RWPE2 (cell line): ENCODE results near the gene OARD1.

Experiments used
- ATAC-seq: fragments of 200-7000 bp; cut with Tn5 transposase; 3 replicates; pipeline ENCODE4 v1.9.1; 2021; ENCODE audit warnings: low read depth
- DNase-seq: peaks from one replicate; pipeline ENCODE4 v3.0.0-alpha.2; 2020; ENCODE audit warnings: low spot score
- H3K27ac ChIP-seq: fragments of 450-650 bp; 2 replicates; pipeline ENCODE4 v1.5.1; 2017; ENCODE audit warnings: mild to moderate bottlenecking; ENCODE audit not compliant: poor library complexity, severe bottlenecking
- H3K27me3 ChIP-seq: fragments of 250-450 bp; sonication (Bioruptor Pico); 2 replicates; pipeline ENCODE4 v1.5.1; 2021; ENCODE audit warnings: mild to moderate bottlenecking, moderate library complexity; ENCODE audit not compliant: insufficient read depth, poor library complexity, severe bottlenecking
- H3K36me3 ChIP-seq: fragments of 250-450 bp; sonication (Bioruptor Pico); 2 replicates; pipeline ENCODE4 v1.5.1; 2020; ENCODE audit warnings: low read depth, mild to moderate bottlenecking, moderate library complexity
- H3K4me1 ChIP-seq: fragments of 250-450 bp; sonication (Bioruptor Pico); 2 replicates; pipeline ENCODE4 v1.5.1; 2021; ENCODE audit warnings: mild to moderate bottlenecking, moderate library complexity; ENCODE audit not compliant: insufficient read depth, poor library complexity, severe bottlenecking
- H3K4me3 ChIP-seq: fragments of 250-450 bp; sonication (Bioruptor Pico); 2 replicates; pipeline ENCODE4 v1.5.1; 2021; ENCODE audit warnings: mild to moderate bottlenecking, moderate library complexity; ENCODE audit not compliant: severe bottlenecking
- H3K9me3 ChIP-seq: fragments of 250-450 bp; sonication (Bioruptor Pico); 2 replicates; pipeline ENCODE4 v1.5.1; 2021; ENCODE audit warnings: mild to moderate bottlenecking, moderate library complexity; ENCODE audit not compliant: severe bottlenecking
- TF ChIP-seq, protein P1 (sequence below): fragments of 450-650 bp; IDR thresholded peaks from one replicate; pipeline ENCODE4 v1.5.1; 2017; ENCODE audit warnings: mild to moderate bottlenecking, moderate library complexity; ENCODE audit not compliant: poor library complexity, severe bottlenecking

OARD1 gene

DNA sequence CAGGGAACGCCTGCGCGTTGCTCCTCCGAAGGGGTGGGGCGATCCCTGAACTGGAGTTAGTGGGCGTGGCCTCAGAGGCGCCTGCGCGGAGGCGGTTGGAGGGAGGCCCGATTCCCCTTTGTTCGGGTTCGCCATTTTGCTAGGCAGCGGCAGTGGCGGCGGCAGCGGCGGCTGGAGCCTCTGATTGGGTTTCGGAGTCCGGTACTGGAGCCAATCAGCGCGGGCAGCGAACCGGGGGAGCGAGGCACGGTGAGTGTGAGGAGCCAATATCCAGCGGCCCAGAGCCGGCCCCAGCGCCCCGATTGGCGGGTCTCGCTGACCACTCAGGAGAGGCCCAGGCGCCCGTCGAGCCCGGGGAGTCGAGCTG lies 663 bp upstream of the OARD1 start, which contains the start of gene NFYA:
Gene NFYA, plus strand, starts transcription at position 139 of the 367 bp plus-strand sequence. CDS start 6,116 bp downstream, outside the sequence.
- ATAC-seq (peak; percentile 86), DNase-seq (no peak)
- no peaks in the 10 kb centered on the region for H3K9me3 ChIP-seq
- no peaks in the 10 kb centered on the region for H3K4me1 ChIP-seq
- peak within 1 kb of the TSS; percentile 94 for H3K27ac ChIP-seq
- H3K4me3 ChIP-seq = peak within 1 kb of the TSS; percentile 81
- TF ChIP-seq, protein P1, sequence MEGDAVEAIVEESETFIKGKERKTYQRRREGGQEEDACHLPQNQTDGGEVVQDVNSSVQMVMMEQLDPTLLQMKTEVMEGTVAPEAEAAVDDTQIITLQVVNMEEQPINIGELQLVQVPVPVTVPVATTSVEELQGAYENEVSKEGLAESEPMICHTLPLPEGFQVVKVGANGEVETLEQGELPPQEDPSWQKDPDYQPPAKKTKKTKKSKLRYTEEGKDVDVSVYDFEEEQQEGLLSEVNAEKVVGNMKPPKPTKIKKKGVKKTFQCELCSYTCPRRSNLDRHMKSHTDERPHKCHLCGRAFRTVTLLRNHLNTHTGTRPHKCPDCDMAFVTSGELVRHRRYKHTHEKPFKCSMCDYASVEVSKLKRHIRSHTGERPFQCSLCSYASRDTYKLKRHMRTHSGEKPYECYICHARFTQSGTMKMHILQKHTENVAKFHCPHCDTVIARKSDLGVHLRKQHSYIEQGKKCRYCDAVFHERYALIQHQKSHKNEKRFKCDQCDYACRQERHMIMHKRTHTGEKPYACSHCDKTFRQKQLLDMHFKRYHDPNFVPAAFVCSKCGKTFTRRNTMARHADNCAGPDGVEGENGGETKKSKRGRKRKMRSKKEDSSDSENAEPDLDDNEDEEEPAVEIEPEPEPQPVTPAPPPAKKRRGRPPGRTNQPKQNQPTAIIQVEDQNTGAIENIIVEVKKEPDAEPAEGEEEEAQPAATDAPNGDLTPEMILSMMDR = no peak
- H3K36me3 ChIP-seq = peaks cover 12% of the 10 kb centered on the region
- H3K27me3 ChIP-seq = no peaks in the 10 kb centered on the region

DNA sequence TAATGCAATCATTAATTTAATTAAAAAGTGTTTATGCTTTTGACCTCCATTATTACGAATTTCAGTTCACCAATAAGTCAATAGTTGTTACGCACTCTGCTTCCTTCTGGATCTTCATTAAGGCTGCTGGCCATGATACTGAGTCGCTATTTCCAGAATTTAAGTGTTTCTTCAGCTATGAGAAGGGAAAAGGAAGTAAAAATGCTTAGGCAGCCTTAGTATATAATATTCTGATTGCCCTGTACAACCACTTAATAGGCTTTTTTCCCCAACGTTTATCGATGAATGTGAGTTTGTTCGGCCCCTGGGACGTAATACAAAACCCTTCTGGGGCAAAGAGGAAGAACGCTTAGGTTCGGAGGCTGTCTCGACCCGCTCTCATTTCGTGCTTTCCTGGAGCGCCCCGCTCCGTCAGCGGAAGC lies 644 bp downstream of the OARD1 start:
- DNase-seq = no peak
- peak overlapping the region; percentile 81 for H3K4me3 ChIP-seq
- no peaks in the 10 kb centered on the region for H3K9me3 ChIP-seq
- H3K27ac ChIP-seq = peak overlapping the region; percentile 94
- ATAC-seq = no peak
- TF ChIP-seq, protein P1 = no peak
- H3K27me3 ChIP-seq = no peaks in the 10 kb centered on the region
- H3K4me1 ChIP-seq = no peaks in the 10 kb centered on the region
- peaks cover 25% of the 10 kb centered on the region for H3K36me3 ChIP-seq

DNA sequence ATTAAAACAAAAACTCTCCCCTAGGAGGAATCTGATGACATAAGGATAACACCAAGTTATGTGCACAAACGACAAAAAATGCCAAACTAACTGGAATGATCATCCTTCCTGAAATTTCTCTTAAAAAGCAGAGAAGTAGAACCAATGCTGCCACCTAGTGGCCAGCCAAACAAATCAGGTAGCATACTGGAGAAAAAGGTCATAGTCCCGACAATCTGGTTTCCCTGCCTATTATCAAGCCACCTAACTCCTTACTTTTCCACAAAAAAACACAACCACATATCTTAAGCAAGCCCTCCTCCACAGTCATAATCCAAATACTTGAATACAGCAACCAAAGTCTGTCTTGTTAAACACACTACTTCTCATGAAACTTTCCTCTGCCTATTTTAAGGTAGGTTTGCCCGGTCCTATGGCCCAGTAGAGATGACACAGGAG lies 5.3 kb downstream of the OARD1 start:
- no peak overlapping the region for H3K27ac ChIP-seq
- ATAC-seq (no peak), DNase-seq (no peak)
- H3K27me3 ChIP-seq = no peaks in the 10 kb centered on the region
- H3K9me3 ChIP-seq = no peaks in the 10 kb centered on the region
- H3K36me3 ChIP-seq = peaks cover 51% of the 10 kb centered on the region
- TF ChIP-seq, protein P1 = peak; percentile 89
- H3K4me3 ChIP-seq = no peak overlapping the region
- H3K4me1 ChIP-seq = no peaks in the 10 kb centered on the region

DNA sequence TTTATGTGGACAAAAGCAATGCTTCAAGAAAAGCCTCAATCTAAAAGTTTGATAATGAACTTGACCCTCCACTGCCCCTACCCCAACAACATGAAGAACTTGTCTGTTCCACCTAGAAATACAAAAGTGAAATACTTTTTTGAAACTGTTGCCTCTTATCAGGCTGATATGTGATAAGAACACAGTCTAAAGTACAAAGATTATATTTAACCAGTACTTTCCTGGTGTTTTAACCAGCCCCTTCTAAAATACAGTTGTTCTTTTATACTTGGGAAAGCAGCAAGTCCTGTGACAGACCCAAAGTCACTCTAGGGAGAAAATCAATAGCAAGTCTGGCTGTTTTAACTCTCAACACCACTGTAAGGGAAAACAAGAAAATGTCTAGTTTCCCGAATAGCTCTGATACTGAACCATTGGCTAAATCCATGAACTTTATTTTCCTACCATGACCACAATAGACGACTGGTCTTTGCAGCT lies 6.6 kb downstream of the OARD1 start:
- Histone ChIP-seq H3K4me3 (no peak overlapping the region), H3K4me1 (no peaks in the 10 kb centered on the region), H3K36me3 (peaks cover 50% of the 10 kb centered on the region), H3K9me3 (no peaks in the 10 kb centered on the region), H3K27ac (no peak overlapping the region), H3K27me3 (no peaks in the 10 kb centered on the region)
- ATAC-seq = no peak
- TF ChIP-seq, protein P1 = no peak
- DNase-seq = no peak

DNA sequence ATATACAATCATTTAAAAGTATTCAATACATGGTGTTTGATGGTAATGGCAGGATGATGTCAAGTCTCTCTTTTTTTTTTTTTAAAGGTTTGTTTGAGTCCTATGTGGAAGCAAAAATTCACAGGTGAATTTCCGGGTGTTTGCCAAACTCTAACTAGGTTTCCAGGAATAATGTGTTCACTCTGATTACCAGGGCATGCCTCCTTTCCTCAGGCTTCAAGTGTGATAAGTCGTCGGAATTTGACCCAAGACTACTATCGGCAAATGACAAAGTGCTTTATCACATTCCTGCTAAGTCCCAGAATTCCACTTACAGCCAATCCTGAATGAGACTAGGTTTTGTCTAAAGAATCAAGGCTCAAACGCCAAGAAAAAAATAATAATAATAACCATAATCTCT lies 7.3 kb downstream of the OARD1 start:
- H3K4me3 ChIP-seq = no peak overlapping the region
- H3K27me3 ChIP-seq = no peaks in the 10 kb centered on the region
- ATAC-seq = no peak
- no peaks in the 10 kb centered on the region for H3K4me1 ChIP-seq
- H3K9me3 ChIP-seq = no peaks in the 10 kb centered on the region
- TF ChIP-seq, protein P1 = no peak
- no peak overlapping the region for H3K27ac ChIP-seq
- H3K36me3 ChIP-seq = peaks cover 43% of the 10 kb centered on the region
- no peak for DNase-seq
